Left ventricle myocardium inferior (tissue), 1 donor: ENCODE results near the gene ACADM. TPM values are rescaled to one million over a fixed set of nuclear protein-coding genes. Genes with fewer than 3 reads are reported as not detected.

Experiments
- DNase-seq: peaks from one replicate; pipeline ENCODE4 v3.0.0-alpha.2; 2020
- H3K27ac ChIP-seq: fragments of 200-600 bp; replicated peaks from 2 replicates; pipeline ENCODE4 v1.8.0; 2021
- H3K27me3 ChIP-seq: fragments of 200-600 bp; 2 replicates; pipeline ENCODE4 v1.8.0; 2021; ENCODE audit warnings: low read depth
- H3K36me3 ChIP-seq: fragments of 200-600 bp; 2 replicates; pipeline ENCODE4 v1.8.0; 2021
- H3K4me1 ChIP-seq: fragments of 200-600 bp; 2 replicates; pipeline ENCODE4 v1.8.0; 2021
- H3K4me3 ChIP-seq: fragments of 200-600 bp; 2 replicates; pipeline ENCODE4 v1.8.0; 2021; ENCODE audit warnings: mild to moderate bottlenecking, moderate library complexity
- H3K9me3 ChIP-seq: fragments of 200-600 bp; replicated peaks from 2 replicates; pipeline ENCODE4 v1.8.0; 2021
- CTCF ChIP-seq: fragments of 200-600 bp; IDR thresholded peaks from 2 replicates; pipeline ENCODE4 v1.8.0; 2021; ENCODE audit warnings: antibody characterized with exemption, mild to moderate bottlenecking, borderline replicate concordance
- intact Hi-C: fragments of 100-400 bp; cut with micrococcal nuclease; formaldehyde crosslinking; loops from one replicate; pipeline ENCODE4 v1.11.0; 2022
- total RNA-seq: library from RNA; stranded (reverse); fragmentation: NEBNext Ultra II Directional; extraction: Animal tissue kit (Norgen Biotek cat#: 25700); gene quantifications from one replicate; pipeline ENCODE4 v1.2.1, GENCODE V29; 2021
- donor health status: DM: no; HTN: yes; CAD: no; lungs with severe emphysema.

The ACADM gene
- total RNA-seq, 1 donor from 2014 or later = 358 TPM

- peak overlapping the region; percentile 8 for H3K27ac ChIP-seq
- H3K4me3 ChIP-seq = peak overlapping the region; percentile 6
- H3K9me3 ChIP-seq = no peaks in the 10 kb centered on the region
- DNase-seq = no peak
- H3K27me3 ChIP-seq = no peaks in the 10 kb centered on the region
- TF ChIP-seq CTCF = no peak
- peaks cover 60% of the 10 kb centered on the region for H3K4me1 ChIP-seq
- intact Hi-C loops = no loop called here
- peaks cover 67% of the 10 kb centered on the region for H3K36me3 ChIP-seq
Measured at GRCh38 chr1:75791022-75791421, 66.5 kb downstream of the ACADM start.

- H3K27me3 ChIP-seq = no peaks in the 10 kb centered on the region
- TF ChIP-seq CTCF = no peak
- DNase-seq = no peak
- H3K4me1 ChIP-seq = peaks cover 51% of the 10 kb centered on the region
- no peak overlapping the region for H3K4me3 ChIP-seq
- H3K27ac ChIP-seq = no peak overlapping the region
- no peaks in the 10 kb centered on the region for H3K9me3 ChIP-seq
- H3K36me3 ChIP-seq = peaks cover 77% of the 10 kb centered on the region
- intact Hi-C loops = no loop called here
Measured at GRCh38 chr1:75792091-75792490, 67.6 kb downstream of the ACADM start.

GRCh38 chr1:75794382-75794781, 69.9 kb downstream of the ACADM start:
- Histone ChIP-seq H3K27me3 (no peaks in the 10 kb centered on the region), H3K9me3 (no peaks in the 10 kb centered on the region), H3K4me3 (no peak overlapping the region), H3K27ac (no peak overlapping the region), H3K36me3 (peaks cover 93% of the 10 kb centered on the region), H3K4me1 (peaks cover 28% of the 10 kb centered on the region)
- TF ChIP-seq CTCF = no peak
- intact Hi-C loops = no loop called here
- DNase-seq = no peak

- no peak for TF ChIP-seq CTCF
- Histone ChIP-seq H3K9me3 (no peaks in the 10 kb centered on the region), H3K4me1 (peaks cover 14% of the 10 kb centered on the region), H3K27me3 (no peaks in the 10 kb centered on the region), H3K4me3 (no peak overlapping the region), H3K36me3 (peaks cover 79% of the 10 kb centered on the region), H3K27ac (no peak overlapping the region)
- intact Hi-C loops = no loop called here
- DNase-seq = no peak
Measured at GRCh38 chr1:75795703-75796193, 71.2 kb downstream of the ACADM start.

- H3K27ac ChIP-seq = no peak within 1 kb of the TSS
- no peaks in the 10 kb centered on the region for H3K27me3 ChIP-seq
- no peak for TF ChIP-seq CTCF
- no peak for DNase-seq
- intact Hi-C loops = no loop called here
- no peak within 1 kb of the TSS for H3K4me3 ChIP-seq
- peaks cover 7% of the 10 kb centered on the region for H3K4me1 ChIP-seq
- H3K36me3 ChIP-seq = peaks cover 70% of the 10 kb centered on the region
- H3K9me3 ChIP-seq = no peaks in the 10 kb centered on the region
Measured at GRCh38 chr1:75796376-75797272, 72.1 kb downstream of the ACADM start, which contains the start of gene MSH4. MSH4 (plus strand) TSS chr1:75796882; CDS start chr1:75796986, 104 bp downstream.
